Measurements from ENCODE around the gene FAM219A.
A peak's percentile ranks its signal among the peaks of the same experiment; 100 is the strongest.
"Not testable (repeated sequence)": the region's sequence is repeated elsewhere in the genome, so short reads cannot be mapped to it uniquely, and the experiment has no call there.

The FAM219A gene

DNA sequence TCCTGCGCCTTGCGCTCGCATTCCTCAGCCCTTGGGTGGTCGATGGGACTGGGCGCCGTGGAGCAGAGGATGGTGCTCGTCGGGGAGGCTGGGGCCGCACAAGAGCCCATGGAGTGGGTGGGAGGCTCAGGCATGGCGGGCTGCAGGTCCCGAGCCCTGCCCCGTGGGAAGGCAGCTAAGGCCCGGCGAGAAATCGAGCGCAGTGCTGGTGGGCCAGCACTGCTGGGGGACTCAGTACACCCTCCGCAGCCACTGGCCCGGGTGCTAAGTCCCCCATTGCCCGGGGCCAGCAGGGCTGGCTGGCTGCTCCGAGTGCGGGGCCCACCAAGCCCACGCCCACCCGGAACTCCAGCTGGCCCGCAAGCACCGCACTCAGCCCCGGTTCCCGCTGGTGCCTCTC, 24.4 kb upstream of the FAM219A start:
- DNase-seq, result not testable (repeated sequence)

DNA sequence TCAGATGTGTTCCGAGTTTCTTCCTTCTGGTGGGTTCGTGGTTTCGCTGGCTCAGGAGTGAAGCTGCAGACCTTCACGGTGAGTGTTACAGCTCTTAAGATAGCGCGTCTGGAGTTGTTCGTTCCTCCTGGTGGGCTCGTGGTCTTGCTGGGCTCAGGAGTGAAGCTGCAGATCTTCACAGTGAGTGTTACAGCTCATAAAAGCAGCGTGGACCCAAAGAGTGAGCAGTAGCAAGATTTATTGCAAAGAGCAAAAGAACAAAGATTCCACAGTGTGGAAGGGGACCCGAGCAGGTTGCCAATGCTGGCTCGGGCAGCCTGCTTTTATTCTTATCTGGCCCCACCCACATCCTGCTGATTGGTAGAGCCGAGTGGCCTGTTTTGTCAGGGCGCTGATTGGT, 23.2 kb upstream of the FAM219A start:
- DNase-seq, result not testable (repeated sequence)

DNA sequence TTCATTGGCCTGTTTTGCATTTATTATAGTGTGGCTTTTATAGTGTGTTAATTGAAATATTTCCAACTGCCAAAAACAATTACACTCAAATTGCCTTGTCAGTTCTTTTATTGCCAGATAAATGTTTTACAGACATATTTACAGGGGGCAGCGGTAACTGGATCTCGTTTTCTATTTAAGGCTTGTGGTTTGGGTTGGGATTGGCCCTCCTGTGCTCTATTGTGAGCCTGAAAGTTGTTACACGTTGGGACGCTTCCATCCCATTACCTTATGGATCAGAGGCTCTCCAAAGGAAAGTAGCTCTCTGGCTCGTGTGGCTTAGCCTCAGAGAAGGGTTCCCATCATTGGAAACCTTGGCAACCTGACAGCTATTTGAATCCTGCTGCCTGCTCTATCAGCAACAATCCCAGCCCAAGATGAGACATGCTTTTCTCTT, 21.1 kb upstream of the FAM219A start:
- no peak for DNase-seq

DNA sequence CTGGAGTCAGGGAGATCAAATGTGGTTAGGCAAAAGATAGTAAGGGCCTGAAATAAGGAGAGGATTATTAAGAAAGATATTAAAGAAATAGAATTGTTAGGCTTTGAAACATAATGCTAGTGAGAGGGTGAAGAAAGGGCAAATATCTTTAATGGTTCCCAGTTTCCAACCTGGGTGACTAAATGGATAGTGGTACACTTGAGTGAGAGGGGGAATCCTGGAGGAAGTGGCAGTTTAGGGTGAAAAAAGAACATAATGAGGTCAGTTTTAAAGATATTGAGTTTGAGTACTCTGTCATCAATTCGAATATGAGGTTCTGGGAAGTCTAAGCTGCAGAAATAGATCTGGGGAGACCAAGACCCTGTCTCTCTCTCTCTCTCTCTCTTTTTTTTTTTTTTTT, 19.2 kb upstream of the FAM219A start:
- no peak for DNase-seq

DNA sequence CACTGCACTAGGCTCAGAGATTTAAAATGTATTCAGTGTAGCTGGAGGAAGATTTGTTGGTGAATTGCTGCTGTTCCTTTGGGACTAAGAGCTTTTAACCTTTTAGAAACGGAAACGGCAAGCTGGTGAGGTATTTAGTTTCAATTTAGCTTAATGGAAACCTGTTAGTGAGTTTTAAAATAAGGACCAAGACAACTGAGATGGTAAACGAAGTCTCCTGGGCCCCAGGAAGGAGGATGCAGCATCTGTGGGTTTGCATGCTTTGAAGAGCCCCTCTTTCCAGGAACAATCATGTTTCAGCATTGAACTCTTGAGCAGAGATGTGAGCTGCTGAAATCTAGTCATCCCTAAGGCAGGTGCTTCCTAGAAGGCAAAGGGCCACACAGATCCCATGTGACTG, 16.7 kb upstream of the FAM219A start:
- no peak for DNase-seq

DNA sequence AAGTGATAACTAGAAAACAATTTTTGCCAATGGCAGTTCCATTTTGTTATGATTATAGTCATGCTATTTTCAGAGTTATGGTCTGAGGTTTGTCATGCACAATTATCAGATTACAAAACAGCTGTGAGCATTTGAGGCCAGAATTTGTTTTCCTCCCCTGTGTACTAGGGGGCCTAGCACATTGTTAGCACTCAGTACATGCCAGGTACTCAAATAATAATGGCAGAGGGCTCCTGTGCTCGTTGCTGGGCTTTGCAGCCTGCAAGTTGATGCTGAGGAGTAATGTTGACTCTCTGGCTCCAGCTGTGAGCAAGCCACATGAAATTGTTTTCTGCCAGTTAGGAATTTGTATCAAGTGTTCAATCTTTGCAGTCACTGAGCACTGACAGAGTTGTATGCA, 7.1 kb upstream of the FAM219A start:
- DNase-seq, result no peak

DNA sequence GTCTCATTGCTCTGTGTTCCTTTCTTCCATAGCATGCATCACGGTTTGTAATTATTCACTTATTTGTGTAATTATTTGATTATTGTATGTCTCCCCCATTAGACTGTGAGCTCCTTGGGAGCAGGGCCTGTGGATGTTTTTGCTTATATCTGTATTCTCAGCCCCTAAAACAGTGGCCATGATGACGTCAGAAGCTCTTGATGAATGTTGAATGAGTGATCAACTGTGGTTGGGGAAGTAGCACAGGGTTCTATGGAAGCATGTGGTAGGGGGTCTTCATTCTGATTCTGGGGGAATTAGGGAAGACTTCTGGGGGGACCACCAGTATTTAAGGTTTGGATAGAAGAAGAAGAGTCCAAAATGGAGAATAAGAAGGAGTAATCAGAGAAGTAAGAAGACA, 6.2 kb upstream of the FAM219A start:
- DNase-seq, result no peak

DNA sequence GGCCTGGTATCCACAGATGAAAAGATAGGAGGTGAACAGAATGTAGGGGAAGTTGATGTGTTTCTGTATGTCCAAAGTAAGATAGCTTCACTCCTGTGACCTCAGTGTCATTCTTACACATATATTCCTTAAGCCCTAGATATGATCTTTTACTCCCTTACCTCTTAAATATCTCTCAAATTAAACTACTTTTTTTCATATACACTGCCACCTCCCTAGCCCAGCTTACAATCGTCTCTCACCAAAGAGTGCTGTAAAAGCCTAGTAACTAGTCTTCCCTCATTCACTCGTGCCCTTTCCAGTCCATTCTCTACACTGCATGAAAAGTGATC, 5.5 kb upstream of the FAM219A start:
- DNase-seq, result no peak

DNA sequence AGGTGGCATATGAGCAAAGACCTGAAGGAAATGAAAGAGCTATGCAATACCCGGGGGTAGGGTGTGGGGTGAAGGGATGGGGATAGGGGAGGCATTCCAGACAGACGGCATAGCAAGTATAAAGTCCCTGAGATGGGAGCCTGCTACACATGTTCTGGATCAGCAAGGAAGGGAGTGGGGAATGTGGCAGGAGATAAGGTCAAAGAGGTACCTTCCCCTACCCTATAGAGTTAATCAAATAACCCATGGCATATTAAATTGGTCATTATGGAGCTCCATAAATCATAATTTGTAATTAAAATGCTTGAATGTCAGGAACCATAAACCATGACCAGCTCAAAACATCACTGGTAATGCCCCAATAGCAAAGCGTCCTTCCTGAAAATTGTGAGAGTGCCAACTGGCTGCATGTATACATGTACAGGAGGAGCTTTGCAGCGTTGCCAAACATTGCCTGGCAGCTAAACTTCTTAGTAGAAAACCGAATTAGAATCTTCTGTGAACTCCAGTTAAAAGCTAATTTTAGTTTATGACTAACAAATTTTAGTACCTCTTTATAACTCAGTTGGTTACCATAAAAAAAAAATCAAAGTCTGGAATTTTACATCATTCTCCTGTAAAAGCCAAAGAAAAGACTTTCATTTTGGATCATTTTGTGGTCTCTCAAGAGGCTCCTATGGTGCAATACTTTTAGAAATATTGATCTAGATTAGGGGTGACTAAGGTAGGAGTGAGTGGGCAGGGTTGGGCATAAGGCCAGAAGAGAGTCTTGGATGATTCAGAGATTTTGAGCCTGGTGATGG, 4.9 kb upstream of the FAM219A start:
- peak in 1 of 2 donors; percentile 16 for DNase-seq

DNA sequence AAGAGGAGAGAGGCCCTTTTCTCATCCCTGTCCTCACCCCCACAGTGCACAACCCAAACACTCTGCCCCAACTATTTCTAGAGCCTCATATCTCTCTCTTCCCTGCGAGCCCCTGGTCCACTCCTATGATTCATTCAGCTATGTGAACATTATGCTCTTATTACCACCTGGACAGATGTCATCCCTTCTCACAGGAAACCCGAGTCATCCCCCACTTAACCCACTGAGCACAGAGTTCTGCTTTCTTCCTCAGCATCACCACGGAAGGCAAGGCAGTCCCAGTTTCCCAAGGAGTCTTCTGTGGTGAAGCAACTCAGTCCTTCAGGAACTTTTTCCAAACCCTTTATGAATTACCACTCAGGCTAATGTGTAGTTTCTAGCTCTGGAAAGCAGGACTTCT, 1.6 kb upstream of the FAM219A start:
- no peak for DNase-seq

DNA sequence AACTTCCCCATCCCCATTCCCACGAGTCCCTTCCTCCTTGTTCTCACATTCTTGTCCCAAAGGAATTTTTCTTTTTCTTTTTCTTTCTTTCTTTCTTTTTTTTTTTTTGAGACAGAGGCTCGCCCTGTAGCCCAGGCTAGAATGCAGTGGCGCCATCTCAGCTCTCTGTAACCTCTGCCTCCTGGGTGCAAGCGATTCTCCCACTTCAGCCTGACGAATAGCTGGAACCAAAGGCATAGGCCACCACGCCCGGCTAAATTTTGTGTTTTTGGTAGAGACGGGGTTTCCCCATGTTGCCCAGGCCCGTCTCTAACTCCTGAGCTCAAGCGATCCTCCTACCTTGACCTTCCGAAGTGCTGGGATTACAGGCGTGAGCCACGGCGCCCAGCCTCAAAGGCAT, 986 bp upstream of the FAM219A start:
- DNase-seq, result no peak

DNA sequence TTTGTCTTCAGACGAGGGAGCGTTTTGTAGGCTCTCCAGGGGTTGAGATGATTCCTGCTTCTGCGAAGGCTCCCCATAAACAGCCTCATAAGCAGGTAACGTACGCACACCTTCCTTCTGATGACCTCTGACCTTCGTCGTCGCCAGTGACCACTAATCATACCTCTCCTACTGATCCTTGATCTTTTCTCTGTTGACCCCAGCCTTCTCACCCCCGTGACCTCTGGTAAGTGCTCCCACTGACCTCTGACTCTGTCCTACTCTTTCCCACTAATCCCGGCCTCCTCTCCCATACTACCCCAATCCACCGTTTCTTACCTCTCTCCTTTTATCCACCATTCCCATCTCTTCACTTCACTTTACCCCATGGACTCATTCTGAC, 580 bp upstream of the FAM219A start:
- DNase-seq, result no peak

DNA sequence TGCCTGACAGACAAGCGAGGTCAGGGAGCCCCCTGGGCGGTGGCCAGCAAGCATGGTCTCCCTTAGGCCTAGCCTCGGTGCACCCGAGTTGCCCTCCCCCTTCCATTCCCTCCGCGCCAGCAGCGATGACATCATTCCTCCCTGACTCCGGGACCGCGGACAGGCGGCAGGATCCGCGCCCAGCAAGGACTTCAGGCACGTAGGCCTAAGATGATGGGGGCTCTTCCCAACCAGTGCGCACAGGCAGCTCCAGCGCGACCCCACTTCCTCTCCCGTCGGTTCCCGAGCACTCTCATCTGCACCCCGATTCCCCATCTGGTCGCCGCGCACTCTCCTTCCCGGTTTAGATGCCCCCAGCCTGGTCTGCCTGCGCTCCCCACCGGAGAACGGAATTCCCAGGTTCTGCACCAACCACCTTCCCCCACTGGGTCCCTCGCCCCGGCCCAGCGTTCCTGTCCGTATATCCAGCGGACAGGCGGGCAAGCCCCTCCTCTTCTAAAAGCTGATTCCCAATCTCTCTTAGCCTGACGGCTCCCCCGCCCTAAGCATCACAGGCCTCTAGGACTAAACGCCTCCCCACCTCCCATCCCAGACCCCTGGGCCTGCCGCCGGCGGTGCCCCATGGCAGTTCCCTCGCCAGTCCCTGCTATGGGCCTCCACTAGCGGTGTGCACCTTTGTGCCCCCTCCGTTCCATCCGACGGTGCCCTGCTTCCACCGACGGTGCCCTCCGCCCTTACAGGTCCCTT, 931 bp downstream of the FAM219A start:
- DNase-seq, result no peak

DNA sequence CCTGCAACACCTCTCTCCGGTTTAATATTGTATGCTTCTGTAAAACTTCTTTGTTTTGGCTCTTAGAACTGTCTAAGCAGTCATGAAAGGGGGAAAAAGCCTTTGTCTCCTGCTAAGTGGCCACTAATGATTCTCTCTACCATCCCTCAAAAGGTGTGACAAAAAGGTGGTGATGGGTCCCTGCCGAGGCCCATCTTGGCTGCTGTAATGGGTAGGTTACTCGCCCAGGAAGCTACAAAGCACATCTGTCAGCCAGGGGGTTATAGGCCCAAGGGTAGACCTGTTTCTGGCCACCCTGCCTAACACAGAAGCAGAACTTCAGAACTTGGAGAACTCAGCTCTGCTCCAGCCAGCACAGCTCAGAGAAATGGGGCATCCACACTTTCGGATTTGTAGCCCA, 1.6 kb downstream of the FAM219A start:
- DNase-seq, result no peak

DNA sequence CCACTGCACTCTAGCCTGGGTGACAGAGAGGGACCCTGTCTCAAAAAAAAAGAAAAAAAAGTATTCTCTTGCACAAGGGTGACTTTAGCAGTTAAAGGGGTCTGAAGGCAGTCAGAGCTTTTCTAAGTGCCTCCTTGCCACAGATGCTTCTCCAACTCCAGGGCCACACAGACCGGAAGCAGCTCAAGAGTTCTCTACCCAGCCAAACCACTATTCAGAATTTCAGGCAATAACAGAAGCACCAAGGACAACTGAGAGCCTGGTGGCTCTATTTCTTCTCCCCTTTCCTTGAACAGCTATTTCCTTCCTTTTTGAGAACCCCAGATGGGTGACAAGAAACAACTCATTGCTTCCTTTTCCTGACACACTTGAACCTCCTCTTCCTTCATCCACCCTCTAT, 2.2 kb downstream of the FAM219A start:
- peak in 1 of 2 donors; percentile 24 for DNase-seq

DNA sequence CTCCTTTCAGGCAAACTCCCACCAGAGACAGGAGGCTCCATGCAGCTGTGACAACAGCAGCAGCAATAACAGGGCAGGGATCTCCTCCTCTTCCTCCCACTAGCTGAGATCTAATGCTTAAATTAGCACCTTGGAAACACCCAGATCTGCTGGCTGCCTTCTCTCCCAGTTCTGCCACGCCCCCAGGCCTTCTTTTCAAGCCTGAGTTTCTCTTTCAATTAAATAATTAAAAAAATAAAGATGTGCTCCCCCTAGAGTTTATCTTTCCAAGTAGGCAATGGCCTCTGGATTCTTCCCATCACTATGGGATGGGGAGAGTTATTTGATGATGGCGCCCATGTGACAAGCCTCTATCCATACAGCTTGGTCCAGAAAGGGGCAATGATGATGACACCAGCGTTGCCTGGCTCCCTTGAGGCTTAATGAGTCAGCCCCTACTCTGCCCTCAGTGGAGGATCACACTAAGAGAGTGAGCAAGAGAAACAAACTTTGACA, 3.8 kb downstream of the FAM219A start:
- DNase-seq, result no peak

DNA sequence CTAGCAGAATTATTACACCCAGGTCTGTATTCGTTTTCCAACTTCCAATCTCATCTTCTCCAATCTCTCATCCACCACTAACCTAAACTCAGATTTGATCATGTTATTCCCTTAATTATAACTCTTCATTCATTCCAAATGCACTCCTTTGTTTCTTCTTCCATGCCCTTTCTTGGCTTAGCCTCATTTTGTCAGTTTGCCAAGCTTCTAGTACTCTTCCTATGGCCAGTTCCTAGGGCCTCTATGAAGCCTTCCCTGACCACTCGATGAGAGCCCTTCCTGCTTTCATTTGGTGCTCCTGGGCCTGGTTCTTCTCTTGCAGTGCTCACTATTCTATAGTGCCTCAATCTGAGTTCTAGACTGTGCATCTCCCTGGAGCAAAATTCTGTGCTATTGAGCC, 5.8 kb downstream of the FAM219A start:
- no peak for DNase-seq

DNA sequence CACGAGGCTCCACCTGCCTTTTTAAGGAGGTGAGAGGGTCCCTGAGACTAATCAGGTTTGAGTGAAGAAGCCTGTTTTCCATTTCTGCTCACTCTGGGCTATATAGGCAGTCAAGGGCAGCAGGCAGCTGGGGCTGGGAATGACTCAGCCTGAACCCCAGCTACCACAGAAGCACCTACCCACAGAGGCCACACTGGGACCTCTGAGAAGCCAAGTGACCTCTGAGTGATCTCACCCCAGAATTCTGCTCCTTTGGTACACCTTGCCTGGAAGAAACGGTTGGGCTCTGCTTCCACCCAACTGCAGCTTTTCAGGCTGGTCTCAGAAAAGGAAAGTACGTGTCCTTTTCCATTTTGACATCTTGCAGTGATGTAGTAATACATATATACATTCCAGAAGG, 6.8 kb downstream of the FAM219A start:
- DNase-seq, result no peak

DNA sequence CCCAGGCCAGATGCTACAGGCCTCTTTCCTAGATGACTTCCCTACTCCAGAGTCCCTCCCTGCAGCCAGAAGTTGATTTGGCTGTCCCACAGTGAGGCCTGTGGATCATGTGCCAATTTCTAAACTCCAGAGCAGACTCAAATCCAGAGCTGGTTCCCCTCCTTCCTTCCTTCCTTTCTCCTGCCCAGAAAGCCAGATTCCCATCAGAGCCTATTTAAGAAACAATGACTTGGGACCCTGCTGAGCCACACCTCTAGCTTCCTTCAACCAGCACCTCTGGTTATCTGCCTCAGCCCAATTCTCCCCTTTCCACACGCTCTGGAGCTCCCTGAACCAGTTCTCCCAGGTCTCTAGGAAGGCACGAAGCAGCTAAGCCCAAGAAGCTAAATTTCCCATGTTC, 7.2 kb downstream of the FAM219A start:
- DNase-seq, result no peak

DNA sequence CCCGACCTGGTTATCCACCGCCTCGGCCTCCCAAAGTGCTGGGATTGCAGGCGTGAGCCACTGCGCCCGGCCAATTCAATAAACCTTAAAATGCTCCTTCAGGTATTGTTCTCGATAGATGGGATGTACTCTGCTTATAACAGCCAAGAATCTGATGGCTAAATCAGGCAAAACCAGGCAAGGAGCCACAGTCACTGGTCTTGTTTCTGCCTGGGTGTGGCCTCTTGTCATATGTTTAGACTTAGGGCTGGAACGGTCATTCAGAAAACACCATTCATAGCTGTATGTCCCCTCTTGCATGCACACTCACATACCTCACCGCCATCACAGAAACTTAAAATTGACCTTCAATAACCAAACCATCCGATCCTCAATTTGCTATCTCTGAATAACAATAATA, 7.7 kb downstream of the FAM219A start:
- DNase-seq, result no peak

DNA sequence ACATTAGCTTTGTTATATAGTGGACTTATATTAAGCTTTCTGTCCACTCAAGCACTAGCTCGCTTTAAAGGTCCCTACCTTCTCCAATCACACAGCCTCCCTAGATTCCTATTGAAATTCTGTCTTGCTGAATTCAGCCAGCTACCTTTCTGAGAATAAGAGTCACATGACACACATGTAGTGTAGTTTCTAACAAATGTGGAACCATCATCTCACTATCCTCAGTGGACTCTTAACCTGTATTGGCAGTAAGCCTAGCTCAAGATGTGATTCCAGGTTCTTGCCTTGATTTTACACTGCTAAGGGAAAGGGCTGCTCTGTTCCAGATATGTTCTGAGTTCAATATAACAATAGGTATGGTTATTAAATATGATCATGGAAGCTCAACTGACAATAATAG, 11.4 kb downstream of the FAM219A start:
- no peak for DNase-seq

DNA sequence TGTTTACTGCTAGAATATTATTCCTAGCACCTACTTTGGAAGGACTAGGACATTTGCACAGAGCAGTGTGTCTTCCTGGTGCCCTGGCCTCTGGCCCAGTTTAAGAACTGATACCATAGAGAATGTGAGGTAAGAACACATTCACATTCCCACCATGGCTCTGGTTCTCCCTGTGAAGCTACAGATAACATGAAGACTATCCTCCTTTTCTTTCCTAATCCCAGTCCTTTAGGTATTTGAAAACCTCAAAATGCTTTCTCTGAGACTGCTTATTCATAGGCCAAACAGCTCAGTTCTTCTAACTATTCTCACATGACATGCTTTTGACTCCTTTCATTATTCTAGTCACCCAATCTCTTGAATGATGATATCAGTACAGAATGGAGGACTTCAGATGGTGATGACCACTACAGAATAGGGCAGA, 11.9 kb downstream of the FAM219A start:
- DNase-seq, result no peak

DNA sequence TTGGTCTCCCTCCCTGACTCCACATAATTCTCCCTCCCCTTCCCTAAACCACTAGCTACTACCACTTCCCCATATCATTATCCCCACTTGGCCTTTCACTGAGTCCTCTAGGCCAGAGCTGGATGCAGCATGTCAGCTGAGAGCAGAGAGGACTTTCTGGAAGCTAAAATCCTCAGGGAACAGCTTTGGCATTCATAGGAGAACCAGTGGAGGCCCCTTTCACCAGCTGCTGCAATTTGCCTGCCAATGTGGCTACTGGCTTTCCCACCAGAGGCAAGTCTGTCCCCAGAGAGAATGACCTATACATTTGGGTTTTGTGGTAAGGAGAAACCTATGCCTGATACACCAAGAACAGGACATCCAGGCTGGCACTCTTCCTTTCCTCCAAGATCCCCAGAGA, 14.4 kb downstream of the FAM219A start:
- DNase-seq, result no peak

DNA sequence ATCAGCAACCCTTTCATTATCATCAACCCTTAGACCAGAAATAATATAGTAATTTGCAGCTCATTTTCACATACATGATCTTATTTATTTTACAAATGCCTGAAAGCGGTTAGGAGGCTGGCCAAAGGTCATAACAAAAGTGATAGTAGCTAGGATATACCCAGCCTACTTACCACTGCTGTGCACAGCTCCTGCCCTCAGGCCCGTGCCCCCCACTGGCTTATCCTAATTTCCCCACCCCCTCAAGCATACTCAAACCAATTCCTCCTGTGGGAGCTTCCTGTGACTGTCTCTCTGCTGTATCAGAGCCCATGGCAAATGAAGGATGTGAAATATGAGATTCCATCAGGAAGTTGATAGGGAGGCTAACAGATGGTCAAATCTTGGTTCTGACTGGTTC, 14.8 kb downstream of the FAM219A start:
- no peak for DNase-seq

DNA sequence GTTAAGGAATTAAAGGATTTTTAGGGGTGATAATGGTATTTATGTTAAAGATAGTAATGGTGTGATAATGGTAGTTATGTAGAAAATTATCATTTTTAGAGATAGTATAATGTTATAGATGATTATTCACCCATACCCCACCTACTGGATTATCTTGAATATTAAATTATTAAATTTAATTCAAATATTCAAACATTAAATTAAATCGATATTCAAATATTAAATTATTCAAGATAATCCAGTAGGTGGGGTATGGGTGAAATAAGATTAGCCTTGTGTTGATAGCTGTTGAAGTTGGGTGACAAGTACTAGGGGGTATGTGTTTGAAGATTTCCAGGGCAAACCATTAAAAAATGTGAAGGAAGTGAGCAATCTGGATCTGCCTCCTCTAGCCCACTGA, 15.6 kb downstream of the FAM219A start:
- DNase-seq, result no peak
